ENCODE results near the gene ATP4A.

GRCh38 chr19:35549174-35549788 lies 14.2 kb downstream of the ATP4A start:
- no peak for TF ChIP-seq CREB3 (tag; conservative IDR thresholded peaks at IDR 0.05; ENCODE audit: low read depth)
- no peak for TF ChIP-seq NR1H2 (CRISPR knock-in tag; IDR thresholded peaks at IDR 0.05)

All from K562 (cell line).